GM18951 (cell line): ENCODE results near the gene JAKMIP3.

Source experiments
- POLR2A ChIP-seq: IDR thresholded peaks from 4 replicates; pipeline ENCODE4 v1.6.1; 2011; ENCODE audit warnings: mild to moderate bottlenecking; ENCODE audit not compliant: insufficient read length, insufficient read depth; ENCODE audit errors: extremely low read depth
- in situ Hi-C: fragments of 300-500 bp; cut with MboI; formaldehyde crosslinking; loops from one replicate; pipeline ENCODE4 v1.12.0; 2022; ENCODE audit warnings: low sequenced_read_pairs, mixed read lengths, inconsistent platforms; ENCODE audit not compliant: unreplicated experiment

Gene JAKMIP3

DNA sequence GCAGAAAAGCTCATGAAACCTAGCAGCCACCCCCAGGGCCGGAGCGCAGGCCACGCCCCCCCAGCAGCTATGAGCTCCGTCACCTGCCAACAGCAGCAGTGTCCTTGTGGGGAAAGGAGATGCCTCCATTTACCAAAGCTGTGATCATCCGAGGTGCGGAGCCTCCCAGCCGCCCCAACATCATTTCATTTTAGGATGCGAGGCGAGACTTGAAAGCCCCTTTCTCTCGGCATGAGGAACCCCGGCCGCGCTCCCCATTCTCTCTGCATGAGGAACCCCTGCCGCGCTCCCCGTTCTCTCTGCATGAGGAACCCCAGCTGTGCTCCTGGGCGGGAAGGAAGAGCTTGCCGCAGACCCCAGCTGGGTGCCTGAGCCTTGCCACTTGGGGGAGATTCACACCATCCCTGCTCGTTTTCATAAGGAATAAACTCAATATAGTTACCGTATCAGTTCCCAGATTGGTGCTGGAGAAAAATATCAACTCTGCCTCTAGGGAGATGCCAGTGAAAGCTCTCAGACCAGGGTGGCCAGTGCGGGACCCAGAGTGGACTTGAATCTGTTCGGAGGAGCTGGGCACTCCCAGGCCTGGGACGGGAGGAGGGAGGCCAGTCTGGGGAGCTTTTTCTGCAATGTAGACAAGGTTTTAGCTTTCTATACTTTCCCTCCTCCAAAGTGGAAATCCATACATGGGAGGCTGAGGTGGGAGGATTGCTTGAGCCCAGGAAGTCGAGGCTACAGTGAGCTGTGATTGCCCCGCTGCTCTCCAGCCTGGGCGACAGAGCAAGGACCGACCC lies 35.0 kb downstream of the JAKMIP3 start:
- TF ChIP-seq POLR2A, result no peak
- in situ Hi-C loops, result no loop called here

DNA sequence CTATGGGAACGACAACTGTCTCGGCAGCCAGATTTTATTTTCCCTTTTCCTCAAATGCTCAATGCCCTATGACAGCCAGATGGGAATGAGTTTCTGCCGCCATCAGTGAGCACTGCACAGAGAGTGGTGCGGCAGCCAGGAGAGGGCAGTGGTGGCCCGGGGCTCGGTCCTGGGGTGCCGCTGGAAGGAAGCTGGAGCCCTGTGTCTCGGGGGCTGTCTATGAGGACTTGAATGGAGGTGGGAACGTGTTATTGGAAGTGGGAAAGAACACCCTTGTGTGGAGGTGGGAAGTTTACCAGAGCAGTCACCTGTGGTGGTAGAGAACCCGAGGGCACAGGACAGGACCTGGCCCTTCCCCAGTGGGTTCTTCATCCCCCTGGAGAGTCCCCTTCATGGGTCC lies 35.8 kb downstream of the JAKMIP3 start:
- in situ Hi-C loops, result no loop called here
- TF ChIP-seq POLR2A, result no peak

- in situ Hi-C loops, result no loop called here
- TF ChIP-seq POLR2A, result no peak
These were observed 36.4 kb downstream of the JAKMIP3 start for GRCh38 chr10:132102071-132102716.

GRCh38 chr10:132102717-132103110 lies 37.0 kb downstream of the JAKMIP3 start:
- in situ Hi-C loops, result no loop called here
- TF ChIP-seq POLR2A, result no peak

DNA sequence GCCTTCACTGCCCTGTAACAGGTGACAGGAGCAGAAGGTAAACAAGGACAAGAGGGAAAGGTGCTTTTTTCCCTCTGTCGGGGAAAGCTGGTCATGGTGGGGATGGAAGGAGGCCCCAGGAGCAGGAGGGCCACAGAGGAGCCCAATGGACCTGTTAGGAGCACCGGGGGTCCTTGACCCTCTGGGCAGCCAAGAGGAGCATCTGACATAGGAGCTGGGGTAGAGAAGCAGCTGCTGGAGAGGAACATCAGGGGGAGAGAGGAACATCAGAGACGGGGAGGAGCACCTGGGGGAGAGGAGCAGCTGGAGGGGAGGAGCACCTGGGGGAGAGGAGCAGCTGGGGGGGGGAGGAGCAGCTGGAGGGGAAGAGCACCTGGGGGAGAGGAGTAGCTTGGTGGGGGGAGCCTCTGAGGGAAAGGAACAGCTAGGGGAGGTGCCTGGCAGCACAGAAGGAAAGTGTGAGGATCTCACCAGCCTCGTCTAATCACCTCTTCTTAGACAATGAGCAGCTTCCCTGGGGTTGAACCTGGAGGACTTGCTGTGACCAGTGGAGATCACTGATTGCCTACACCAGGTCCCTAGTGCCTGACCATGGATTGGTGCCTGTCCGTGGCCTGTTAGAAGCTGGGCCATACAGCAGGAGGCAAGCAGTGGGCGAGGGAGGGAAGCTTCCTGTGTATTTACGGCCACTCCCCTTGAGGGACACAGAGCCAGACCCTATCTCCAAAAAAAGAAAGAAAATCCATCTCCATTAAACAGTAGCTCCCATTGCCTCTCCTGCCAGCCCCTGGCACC lies 37.6 kb downstream of the JAKMIP3 start:
- no peak for TF ChIP-seq POLR2A
- in situ Hi-C loops, result no loop called here

DNA sequence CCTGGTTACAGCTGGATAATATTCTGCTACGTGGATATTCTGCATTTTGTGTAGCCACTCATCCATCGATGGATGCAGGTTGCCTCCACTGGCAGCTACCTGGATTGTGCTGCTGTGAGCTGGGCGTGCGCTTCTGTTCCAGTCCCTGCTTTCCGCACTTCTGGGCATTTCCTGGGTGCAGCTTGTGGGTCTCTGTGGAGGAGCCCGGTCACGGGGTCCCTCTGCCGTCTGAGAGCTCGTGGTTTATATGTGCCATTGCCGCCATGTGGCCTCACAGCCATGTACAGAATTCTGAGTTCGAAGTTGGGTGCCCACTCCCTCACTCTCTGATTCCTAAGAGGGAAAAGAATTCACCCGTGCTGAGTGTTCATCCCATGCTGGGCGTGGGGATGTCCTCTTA lies 38.3 kb downstream of the JAKMIP3 start:
- TF ChIP-seq POLR2A, result no peak
- in situ Hi-C loops, result no loop called here

GRCh38 chr10:132104471-132105301 lies 38.9 kb downstream of the JAKMIP3 start:
- TF ChIP-seq POLR2A, result no peak
- in situ Hi-C loops, result no loop called here

- in situ Hi-C loops, result no loop called here
- TF ChIP-seq POLR2A, result no peak
These were observed 39.7 kb downstream of the JAKMIP3 start for GRCh38 chr10:132105302-132105995.

DNA sequence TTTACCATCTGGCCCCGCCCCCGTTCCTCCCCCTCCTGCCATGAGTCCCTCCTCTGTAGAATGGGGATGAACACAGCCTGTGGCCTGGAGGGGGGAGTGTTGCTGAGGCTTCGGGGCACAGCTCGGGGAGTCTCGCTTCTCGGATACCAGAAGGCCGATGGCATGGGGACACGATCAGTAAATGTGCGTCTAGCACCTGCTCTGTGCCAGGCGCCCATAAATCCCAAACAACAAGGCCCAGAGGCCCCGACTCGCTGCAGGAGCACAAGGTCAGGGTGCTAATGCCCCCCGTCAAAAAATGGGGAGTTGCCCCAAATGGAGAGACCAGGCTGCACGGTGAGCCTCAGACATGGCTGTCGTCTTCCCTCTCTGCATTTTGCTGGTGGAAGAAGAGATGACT lies 40.7 kb downstream of the JAKMIP3 start:
- no peak for TF ChIP-seq POLR2A
- in situ Hi-C loops, result no loop called here

- in situ Hi-C loops, result no loop called here
- TF ChIP-seq POLR2A, result no peak
These were observed 41.6 kb downstream of the JAKMIP3 start for GRCh38 chr10:132107186-132107948.

DNA sequence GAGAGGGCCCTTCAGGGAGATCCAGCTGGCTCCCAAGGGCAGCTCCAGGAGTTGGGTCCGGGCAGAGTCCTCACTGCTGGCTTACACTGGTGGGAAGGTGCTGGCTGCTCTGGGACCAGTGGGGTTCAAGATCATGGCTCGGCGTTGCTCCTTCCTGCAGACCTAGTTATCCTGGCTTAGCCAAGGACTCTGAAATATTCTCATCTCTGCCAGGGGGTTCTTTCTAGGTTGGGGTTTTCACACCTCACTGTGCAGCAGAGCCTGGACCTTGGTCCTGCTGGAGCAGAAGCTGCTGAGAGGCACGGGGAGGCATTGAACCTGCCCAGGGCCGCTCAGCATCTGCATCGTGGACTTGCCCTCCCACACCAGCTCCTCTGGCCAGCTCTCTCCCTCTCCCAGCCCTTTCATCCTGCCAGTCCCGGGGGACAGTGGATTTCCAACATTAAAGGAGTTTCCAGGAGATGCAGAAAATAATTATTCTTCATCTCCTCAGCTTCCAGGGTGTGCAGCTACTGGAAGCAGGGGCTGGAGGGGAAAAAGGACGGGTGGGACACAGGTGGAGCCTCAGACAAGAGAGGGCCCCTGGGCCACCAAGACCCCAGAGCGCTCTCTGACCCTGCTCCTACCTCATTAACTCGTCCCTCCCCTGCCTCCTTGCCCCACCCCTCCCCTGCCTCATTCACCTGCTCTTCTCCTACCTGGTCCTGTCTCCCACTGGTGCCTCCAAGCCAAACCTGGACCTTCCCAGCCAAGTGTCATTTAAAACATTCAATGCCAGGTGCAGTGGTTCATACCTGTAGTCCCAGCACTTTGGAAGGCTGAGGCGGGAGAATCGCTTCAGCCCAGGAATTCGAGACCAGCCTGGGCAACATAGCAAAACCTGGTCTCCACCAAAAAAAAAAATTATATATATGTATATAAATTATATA lies 42.5 kb downstream of the JAKMIP3 start:
- TF ChIP-seq POLR2A, result no peak
- in situ Hi-C loops, result no loop called here
